Stimulated activated CD4-positive, alpha-beta T cell treated with anti-CD3 and anti-CD28 coated beads, Interleukin-15, amount 100 ng/mL, for 48 hours (primary cell): ENCODE measurements around the gene LETM1.

Source experiments
- DNase-seq, 2 donors: peaks; one replicate each; pipeline ENCODE4 v3.0.0-alpha.2; 2020; ENCODE audit warnings: low read depth in 2 of 2

LETM1 gene

DNA sequence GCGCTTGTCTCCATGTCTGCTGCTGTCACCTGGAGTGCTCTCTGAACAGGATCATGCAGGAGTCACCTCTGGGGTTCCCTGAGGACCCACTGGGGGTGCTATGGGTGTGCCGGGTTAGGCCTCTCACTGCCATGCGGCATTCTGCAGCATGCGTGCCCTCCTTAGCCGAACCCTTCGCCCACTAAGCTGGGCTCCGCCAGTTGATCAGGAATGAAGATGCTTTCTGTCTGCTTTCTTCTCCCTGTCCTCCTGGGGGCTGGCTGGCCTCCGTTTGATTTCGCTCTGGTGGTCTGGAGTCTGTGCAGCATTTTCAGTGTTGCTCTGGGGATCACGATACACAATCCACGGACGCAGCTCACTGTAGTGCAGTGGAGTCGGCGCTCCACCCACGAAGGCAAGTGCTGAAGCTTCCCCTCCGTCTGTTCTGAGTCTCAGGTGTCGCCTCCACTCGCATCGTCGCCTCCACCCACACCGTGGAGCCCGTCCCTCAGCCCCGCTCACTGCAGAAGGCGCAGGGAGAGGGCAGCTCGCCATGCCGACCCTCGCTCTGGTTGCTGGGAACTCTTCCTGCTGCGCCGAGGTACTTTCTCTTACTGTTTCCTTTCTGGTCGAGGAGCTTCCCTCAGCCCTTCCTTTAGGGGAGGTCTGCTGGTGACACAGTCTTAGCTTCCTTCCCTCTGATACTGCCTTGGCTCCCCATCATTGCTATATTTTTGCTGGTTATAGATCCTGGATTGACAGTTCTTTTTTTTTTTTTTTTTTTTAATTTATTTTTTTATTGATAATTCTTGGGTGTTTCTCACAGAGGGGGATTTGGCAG is 29.2 kb downstream of the LETM1 start:
- DNase-seq, result no peak

DNA sequence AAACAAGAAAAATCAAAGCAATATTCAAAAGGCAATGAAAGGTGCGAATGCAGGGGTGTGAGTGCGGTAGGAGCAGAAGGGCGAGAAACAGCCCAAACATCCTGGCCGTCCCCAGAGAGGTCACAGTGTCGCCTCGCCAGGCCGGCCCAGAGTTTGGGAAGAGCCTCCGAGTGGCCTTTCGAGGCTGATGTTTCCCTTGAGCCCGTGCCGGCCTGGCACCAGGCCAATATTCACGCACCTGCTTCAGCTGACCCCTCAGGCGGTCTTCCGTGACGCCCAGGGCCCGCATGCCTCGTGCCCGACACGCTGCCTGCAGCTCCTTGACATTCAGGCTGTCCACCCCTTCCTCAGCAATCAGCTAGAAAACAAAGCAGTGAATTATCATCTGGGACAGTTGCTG is 30.6 kb downstream of the LETM1 start:
- DNase-seq, result no peak

DNA sequence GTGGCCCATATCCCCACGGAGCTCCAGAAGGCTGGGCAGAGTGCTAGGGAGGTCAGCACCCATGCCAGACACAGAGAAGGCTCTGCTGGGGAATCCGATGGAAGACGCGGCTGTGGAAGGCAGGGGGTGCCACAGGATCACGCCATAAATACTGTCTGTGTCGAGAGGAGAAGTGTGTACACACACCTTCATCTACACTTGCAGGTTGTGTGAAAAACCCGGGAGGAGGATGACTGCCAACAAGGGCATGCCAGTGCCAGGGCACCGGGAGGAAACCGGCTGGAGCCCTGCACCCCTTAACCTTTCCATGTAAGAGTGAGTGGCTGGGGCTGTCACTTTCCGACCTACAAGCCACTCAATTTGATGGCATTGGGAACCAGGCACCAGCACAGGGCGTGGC is 31.2 kb downstream of the LETM1 start:
- no peak for DNase-seq

DNA sequence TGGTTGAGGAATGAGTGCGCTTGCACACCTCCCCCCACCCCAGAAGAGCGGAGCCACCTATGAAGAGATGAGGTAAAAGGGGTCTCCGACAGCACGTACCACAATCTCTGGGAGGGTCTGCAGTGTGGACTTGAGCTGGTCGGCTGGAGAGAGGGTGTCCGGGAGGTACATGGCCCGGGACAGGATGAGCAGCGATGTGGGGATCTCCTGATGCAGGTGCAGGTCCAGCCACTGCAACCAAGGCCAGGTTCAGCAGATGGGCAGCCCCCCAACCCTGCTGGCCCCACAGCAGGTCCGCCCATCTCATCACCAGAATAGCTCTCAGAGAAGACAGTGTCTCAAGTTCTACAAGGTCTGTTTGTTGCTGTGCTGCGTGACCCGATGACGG is 32.4 kb downstream of the LETM1 start:
- no peak for DNase-seq

DNA sequence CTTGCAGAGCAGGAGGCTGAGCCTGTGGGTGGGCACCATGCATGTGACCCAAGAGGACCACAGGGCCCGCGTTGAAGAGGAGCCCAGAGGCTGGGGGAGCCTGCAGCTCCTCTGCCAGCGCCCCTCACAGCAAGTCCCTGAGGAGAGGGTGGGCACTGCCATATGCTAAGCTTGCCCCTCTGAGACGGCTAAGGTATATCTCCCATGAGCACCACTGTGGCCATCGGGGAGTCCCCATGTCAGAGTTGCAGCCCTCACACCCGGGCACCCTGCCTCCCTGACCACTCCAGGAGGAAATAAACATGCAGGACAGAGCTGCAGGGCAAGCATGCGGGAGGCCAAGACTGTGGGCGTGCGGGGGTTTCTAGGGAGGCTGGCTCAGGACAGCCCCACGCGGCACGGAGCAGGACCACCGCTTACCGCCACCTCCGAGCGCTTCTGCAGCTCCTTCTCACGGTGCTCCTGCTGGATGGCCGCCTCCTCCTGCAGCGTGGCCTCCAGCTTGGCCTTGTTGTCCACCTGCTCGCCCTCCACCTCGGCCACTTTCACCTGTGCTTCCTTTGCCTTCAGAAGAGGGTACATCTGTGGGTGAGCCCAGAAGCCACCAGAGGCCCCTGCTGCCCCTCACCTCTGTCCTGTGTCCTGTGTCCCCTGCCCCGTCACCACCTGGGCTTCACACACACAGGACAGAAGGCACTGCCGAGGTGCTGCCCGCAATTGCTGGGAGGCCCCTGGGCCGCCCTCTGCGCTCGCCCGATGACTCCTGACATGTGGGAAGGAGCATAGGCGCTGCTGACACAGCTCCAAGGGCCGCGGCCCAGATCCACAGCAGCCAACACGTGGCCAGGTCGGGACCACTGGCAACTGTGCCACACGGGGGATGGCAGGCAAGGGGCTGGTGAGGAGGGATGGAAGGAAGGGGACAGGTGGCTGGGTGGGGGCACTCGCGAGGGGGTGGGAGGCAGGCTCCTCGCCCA is 33.1 kb downstream of the LETM1 start:
- DNase-seq, result no peak

DNA sequence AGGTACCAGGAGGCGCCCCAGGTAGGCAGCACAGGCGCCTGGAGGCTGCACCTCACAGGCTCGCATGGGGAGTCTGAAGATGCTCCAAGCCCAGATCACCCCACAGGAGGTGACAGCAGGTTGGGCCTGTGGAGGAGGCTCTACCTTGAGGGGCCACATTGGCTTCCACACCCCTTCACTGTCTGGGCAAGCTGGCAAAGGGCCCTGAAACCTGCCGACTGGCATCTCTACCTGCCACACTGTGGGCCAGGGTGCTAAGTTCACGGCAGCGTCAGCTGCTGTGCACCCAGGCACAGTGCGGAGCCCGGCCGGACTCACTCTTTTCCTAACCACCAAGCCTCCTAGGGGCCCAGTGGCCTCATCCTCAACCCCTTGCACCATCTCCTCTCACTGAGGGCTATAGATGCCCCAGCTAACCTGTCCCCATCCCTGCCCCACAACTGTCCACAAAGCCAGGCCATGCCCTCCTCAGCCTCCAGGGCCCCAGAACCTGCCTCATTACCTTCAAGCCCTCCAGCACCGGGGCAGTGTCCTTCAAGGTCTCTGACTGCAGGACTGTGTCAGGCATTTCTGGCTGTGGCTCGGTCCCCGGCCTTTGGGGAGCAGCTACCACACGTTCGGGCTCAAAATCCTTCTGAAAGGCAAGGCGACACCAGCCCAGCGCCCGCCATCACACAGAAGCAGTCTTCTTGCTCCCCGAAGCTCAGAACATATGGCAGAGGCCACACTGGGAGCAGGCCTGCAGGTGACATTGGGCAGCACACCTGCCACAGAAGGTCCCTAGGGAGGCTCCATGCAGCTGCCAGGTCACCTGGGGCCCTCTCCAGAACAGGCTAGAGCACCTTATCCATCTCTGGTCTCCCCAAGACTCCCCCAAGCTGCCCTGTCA is 34.0 kb downstream of the LETM1 start:
- no peak for DNase-seq

DNA sequence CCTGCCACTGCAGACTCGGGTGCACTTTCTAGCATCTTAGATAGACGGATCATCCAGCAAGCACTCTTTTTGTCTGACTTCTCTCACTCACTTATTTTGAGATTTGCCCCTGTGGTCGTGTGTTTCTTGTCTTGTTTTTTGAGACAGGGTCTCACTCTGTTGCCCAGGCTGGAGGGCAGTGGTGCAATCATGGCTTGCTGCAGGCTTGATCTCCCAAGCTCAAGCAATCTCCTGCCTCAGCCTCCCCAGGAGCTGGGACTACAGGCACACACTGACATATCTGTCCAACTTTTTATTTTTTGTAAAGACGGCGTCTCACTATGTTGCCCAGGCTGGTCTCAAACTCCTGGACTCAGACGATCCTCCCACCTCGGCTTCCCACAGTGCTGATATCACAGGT is 36.1 kb downstream of the LETM1 start:
- DNase-seq, result no peak

DNA sequence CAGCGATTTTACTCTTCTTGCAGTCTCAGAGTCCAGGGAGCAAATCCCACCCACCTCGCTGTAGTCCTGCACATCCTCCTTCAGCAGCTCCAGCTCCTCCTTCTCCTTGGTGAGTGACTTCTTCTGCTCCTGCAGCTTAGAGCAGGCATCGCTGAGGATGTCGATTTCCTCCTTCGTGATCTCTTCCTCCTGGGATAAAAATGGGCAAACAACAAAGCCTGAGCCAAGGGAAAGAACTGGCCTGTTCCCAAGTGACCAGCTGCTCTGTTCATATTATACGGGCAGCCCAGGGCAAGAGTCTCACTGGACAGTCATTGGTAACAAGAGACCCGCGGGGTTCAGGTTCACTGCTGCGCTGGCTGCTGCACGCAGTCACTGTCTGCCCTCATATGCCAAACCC is 36.7 kb downstream of the LETM1 start:
- DNase-seq, result no peak

DNA sequence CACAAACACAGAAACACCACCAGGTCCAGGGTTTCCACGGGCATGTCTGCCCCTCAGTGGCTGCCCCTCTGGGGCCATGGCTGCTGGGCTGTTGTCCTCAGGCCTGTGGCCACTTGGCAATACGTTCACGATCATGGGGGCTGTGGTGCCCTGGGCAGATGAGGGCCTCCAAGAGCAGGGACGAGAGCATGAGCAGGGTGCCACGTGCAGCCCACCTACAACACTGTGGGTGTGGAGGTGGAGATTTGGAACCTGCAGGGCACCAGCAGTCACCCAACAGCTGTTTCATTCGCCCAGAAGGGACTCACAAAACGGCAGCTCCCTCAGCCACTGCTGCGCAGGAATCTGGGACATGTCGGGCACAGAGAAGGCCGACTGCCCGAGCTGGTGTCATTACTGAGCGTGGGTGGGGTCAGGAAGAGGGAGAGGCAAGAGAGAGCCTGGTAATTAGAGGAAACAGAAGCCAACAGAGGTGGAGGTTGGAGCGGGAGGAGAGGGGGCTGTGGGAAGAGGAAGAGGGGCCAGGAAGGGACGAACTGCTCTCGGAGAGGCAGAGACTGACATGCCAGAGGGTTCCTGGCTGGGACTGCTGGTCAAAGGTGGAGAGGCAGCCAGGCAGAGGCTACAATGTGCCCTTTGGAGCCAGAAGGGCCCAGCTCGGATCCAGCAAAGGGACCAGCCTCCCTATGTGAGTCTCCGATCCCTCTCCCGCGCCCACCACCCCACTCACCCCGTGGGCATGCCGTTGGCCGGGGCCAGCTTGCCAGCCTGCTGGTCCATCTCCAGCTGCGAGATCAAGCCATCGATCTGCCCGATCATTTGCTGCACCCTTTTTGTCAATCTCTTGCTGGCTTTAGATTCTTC is 39.7 kb downstream of the LETM1 start:
- DNase-seq, result no peak

DNA sequence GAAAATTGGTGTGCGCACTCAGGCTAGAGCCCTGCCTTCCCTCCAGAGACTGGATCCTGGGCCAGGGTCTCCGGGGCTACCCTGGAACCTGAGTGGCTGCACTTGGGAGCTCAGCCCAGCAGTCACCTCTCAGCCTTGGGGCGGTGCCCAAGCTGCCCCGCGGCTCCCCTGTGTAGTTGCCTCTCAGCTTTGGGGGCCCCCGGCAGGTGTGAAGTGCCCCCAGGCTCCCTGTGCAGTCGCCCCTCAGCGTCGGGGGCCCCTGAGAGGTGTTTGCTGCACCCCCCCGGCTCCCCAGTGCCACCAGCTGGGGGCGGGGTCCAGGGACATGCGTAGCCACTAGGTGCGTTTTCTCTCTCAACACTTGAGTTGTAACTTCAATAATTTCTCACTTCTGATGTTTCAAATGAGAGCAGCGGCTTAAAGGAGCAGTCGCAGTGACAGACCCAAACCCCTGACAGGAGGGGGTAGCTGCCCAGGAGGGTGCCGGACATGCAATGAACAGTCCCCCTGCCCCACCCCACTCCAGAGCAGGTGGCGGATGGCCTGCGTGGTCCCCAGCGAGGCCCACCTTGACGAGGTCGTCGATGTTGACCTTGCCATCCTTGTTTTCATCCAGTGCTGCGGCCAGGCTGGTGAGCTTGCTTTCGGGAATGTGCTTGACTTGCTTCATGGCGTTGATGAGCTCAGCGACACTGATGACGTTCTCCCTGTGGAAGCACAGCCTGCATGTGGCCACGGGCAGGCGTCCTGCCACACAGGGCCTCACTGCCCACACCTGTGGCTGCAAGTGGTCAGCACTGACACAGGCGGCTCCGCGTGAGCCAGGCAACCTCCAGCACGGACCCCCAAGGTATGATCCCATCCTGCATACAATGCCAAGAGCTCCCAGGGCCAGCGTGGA is 40.6 kb downstream of the LETM1 start:
- no peak for DNase-seq

DNA sequence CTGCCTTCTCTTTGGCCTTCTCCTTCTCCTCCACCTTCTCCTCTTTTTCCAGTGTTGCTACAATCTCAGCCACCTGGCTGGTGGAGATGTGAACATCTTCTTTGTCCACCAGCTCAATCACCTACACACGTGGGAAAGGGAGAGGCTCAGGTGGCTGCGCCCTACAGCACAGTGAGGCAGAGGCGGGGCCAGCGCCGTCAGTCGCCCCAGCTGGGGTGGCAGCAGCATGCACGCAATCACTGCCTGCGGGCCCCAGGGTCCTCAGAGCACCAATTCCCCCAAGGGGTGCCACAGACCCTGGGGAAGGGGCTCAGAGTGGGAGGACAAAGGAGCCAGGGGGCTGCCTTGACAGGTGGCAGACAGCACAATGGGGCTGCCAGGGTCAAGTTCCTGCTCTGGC is 41.5 kb downstream of the LETM1 start:
- DNase-seq, result no peak

DNA sequence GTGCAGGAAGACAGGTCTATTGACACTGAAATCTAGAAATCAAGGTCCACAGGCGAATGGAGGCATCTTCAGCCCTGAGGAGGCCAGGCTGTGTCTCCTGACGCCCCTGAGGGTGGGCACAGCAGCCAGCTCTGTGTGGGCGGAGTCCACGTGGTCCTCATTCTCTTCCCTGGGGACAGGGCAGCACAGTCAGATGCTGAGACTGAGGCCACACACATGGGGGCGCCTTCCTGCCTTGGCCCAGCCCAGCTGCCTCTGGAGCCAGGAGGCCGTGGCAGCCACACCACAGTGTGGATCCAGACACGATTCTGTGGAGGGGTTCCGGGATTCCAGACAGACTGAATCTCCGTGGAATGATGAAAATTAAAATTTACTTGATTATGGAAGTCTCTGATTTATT is 42.0 kb downstream of the LETM1 start:
- no peak for DNase-seq

DNA sequence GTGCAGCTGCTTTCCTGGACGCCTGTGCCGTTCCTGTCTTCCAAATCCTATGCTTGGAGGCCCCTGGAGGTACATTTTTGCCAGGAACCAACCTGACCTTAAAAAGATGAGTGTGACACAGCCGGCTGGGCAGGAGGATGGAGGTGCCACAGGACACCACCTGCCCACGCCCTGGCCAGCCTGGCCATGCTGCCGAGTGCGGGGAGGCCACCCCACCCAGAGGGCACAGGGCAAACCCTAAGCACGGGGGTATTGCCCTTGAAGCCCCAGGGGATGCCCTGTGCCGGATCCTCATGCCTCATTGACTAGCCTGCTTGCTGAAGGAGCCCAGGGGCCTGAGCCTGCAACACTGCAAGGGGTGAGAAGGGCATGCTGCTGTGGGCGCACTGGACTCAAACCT is 42.7 kb downstream of the LETM1 start:
- no peak for DNase-seq

DNA sequence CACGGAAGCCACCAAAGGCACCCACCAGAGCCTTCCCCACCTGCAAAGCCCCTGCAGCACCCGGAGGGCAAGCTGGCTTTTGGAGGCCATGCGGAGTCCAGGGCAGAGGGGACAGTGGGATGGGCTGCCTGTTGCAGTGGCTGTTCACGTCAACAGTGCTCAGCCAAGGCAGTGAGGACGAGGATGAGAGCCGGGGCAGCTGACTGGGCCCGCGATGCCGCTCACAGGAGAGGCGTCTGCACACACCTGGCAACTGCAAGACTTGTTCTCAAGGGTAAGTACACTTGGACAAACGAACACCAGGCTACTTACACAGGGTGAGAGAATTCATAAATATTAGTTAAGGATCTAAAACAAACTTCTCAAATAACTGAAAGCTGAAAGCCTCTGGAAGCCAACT is 43.2 kb downstream of the LETM1 start:
- no peak for DNase-seq

DNA sequence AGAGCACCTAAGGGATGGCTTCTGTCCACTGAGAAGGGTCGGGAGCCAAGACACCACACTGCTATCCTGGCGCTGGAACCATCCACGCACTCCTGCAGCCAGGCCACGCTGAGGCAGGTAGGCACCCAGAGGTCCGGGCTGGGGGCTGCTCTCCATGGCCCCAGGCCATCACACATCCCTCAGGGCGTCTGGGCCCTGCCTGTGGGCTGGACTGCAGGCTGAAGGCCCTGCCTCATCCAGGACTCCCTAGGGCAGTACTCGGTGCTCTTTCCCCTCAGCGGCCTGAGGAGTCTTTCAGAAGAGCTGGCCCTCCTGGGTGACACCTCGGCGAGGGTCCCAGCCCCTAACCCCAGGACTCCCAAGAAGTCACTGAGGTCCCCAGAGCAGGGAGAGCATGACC is 45.2 kb downstream of the LETM1 start:
- DNase-seq, result no peak

DNA sequence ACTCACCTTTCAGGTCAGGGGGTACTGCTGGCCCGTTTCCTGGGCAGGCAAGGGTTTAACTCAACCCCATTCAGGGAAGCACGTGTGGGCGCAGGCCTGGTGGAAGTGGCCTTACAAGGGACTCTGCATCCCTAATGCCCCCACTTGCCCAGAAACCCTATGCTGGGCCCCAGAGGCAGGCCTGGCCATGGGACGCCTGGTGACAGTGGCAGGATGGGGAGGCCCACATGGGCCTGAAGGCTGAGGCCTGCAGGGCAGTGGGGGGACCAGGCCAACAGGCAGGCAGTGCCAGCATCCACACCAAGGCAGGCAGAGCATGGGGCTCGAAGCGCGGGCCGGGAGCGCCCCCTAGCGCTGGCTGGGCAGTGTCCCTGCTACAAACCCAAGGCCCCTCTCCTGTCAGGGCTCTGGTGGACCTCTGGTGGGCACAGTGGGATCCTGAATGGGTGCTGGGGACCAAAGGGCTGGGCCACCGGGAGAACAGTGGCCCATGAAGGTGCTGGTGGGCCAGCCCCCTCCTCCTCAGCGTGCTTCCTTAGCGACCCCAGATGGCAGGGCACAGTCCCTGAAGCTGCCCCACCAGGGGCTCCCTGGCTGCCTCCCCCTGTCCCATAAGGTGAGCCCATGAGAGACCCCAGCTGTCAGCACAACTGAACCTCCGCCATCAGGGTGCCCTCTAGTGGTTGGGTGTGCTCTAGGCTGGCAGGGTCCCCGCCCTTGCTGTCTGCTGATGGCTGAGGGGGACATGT is 46.0 kb downstream of the LETM1 start:
- DNase-seq, result peak; percentile 50 to 65

DNA sequence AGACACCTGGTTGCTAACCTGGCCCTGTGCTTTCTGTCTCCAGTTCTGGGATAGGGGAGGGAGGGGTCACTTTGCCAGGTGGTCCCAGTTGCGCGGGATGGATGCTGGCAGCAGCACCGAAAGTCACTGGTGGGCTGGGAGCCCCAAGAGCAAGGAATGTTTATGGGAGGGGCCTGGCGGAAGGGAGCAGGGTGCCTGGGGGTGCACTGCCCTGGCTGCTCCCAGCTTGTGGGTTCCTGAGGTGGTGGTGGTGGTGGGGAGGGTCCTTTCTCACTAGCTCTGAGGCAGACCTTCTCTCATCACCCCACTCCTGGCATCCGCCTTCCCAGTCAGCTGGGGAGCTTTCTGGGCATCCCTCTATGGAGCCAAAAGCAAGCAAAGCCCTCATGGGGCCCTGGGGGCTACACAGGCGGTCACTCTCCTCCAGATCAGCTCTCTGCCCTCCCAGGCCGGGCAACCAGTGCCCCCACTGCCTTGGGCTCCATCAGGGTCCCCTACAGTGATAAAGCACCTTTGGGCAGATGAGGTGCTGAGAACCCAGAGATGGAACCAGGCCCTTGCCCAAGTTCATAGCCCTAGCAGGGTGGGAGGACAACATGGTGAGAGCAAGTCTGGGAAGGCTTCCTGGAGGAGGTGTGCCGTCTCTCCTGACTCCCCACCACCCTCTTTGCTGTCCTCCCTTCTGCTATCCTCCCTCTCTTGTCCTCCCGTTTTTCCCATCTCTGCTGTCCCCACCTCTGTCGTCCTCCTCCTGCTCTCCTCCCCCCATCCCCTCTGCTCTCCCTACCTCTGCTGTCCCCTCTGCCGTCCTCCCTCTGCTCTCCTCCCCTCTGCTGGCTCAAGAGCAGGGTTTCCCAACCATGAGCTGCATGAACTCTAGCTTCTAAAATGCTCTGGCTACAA is 46.9 kb downstream of the LETM1 start:
- DNase-seq, result no peak

DNA sequence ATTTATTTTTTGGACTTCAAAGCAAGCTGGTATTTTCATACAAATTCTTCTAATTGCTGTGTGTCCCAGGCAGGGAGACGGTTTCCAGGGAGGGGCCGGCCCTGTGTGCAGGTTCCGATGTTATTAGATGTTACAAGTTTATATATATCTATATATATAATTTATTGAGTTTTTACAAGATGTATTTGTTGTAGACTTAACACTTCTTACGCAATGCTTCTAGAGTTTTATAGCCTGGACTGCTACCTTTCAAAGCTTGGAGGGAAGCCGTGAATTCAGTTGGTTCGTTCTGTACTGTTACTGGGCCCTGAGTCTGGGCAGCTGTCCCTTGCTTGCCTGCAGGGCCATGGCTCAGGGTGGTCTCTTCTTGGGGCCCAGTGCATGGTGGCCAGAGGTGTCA is 47.6 kb downstream of the LETM1 start:
- no peak for DNase-seq
